Glutamatergic neuron (in vitro differentiated cells): Measurements from ENCODE around the gene FNIP2. TPM values are rescaled to one million over a fixed set of nuclear protein-coding genes. Genes with fewer than 3 reads are reported as not detected.
"Not testable (repeated sequence)": the region's sequence is repeated elsewhere in the genome, so short reads cannot be mapped to it uniquely, and the experiment has no call there.

ENCODE experiments used
- DNase-seq: peaks from one replicate; pipeline ENCODE4 v3.0.0; 2022
- H3K27ac Mint-ChIP-seq: one replicate; pipeline ENCODE4 v1.8.0; 2020; ENCODE audit warnings: mild to moderate bottlenecking, mixed read lengths, inconsistent platforms; ENCODE audit not compliant: unreplicated experiment
- H3K27me3 Mint-ChIP-seq: one replicate; pipeline ENCODE4 v1.8.0; 2020; ENCODE audit warnings: mild to moderate bottlenecking, moderate library complexity, mixed read lengths, inconsistent platforms; ENCODE audit not compliant: unreplicated experiment
- H3K36me3 Mint-ChIP-seq: one replicate; pipeline ENCODE4 v1.8.0; 2020; ENCODE audit warnings: mild to moderate bottlenecking, mixed read lengths, inconsistent platforms; ENCODE audit not compliant: unreplicated experiment
- H3K4me1 Mint-ChIP-seq: one replicate; pipeline ENCODE4 v1.8.0; 2020; ENCODE audit warnings: mild to moderate bottlenecking, low read depth, mixed read lengths, inconsistent platforms; ENCODE audit not compliant: unreplicated experiment
- H3K4me3 Mint-ChIP-seq: one replicate; pipeline ENCODE4 v1.8.0; 2020; ENCODE audit warnings: mild to moderate bottlenecking, mixed read lengths, inconsistent platforms; ENCODE audit not compliant: unreplicated experiment
- H3K9me3 Mint-ChIP-seq: one replicate; pipeline ENCODE4 v1.8.0; 2020; ENCODE audit warnings: mild to moderate bottlenecking, moderate library complexity, mixed read lengths, inconsistent platforms; ENCODE audit not compliant: unreplicated experiment
- CTCF ChIP-seq: fragments of 200-600 bp; sonication (generic); IDR thresholded peaks from one replicate; pipeline ENCODE4 v1.5.0; 2021; ENCODE audit not compliant: partially characterized antibody, unreplicated experiment
- total RNA-seq: library from RNA; stranded (reverse); fragmentation: NEBNext Ultra II Directional; extraction: Animal tissue kit (Norgen Biotek cat#: 25700); gene quantifications from one replicate; pipeline ENCODE4 v1.2.1, GENCODE V29; 2021; ENCODE audit not compliant: unreplicated experiment

FNIP2 gene
- total RNA-seq, 1 donor from 2014 or later: 53.2 TPM

DNA sequence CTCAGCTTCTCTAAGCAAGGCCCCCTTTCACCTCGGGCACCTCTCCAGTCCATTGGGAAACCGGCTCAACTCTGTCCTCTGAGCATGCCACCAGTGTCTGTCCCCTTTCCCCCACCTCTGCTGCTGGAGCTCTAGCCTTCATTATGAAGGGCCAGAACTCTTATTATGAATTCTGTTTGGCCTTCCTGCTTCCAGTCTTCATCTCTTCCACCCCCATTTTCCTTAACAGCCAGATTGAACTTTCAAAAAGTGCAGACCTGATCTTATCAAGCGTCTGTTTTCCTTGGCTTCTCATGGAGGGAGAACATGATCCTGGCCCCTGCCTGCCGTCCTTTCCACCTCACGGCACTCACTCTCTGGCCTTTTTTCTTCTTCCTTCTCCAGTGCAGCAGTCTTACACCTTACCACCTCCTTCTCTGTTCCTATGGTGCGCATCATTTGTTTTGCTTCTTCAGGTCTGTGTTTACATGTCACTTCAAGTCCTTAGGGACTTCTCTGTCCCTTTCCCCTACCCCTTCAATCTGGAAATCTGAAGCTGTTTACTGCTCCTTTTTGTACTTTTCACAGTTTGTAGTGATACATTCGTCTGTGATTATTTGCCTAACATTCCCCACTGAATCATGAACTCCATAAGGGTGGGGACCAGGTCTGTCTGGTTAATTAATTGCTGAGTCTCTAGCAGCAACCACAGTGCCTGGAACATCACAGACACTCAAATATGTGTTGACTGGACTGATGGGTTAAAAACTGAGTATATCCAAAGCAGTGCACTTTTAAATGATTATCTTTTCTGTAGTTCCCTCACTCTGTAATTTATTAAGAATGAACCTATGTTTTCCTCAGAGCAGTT, 55.8 kb downstream of the FNIP2 start:
- H3K4me3 Mint-ChIP-seq: no peak overlapping the region
- H3K27ac Mint-ChIP-seq: no peak overlapping the region
- DNase-seq: no peak
- no peaks in the 10 kb centered on the region for H3K9me3 Mint-ChIP-seq
- H3K36me3 Mint-ChIP-seq: peaks cover 5% of the 10 kb centered on the region
- no peaks in the 10 kb centered on the region for H3K27me3 Mint-ChIP-seq
- peaks cover 28% of the 10 kb centered on the region for H3K4me1 Mint-ChIP-seq
- no peak for TF ChIP-seq CTCF

- peaks cover 9% of the 10 kb centered on the region for H3K36me3 Mint-ChIP-seq
- H3K27ac Mint-ChIP-seq: no peak overlapping the region
- DNase-seq: no peak
- no peak overlapping the region for H3K4me3 Mint-ChIP-seq
- TF ChIP-seq CTCF: no peak
- H3K9me3 Mint-ChIP-seq: no peaks in the 10 kb centered on the region
- peaks cover 23% of the 10 kb centered on the region for H3K4me1 Mint-ChIP-seq
- H3K27me3 Mint-ChIP-seq: no peaks in the 10 kb centered on the region
Observed at GRCh38 chr4:158825433-158826036, 56.7 kb downstream of the FNIP2 start.

GRCh38 chr4:158826057-158826456, 57.2 kb downstream of the FNIP2 start:
- no peak for TF ChIP-seq CTCF
- no peak overlapping the region for H3K27ac Mint-ChIP-seq

DNA sequence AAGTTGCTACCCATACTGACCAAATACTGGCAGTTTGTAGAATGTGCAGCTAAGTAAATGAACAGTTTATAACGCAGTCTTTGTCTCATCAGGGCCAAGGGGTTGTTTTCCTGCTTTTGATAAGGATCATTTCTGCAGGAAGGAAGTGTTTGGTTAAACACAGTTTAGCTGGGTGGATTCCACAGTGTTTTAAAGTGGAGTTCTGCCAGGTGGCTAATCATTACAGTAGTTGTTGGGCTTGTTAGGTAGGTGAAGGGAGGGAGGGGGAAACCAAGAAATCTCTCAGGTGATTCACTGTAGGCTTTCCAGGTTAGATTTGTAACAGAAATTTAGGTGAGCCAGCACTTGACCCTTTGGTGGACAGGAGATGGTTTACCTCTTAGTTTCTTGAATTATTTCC, 58.1 kb downstream of the FNIP2 start:
- no peaks in the 10 kb centered on the region for H3K27me3 Mint-ChIP-seq
- H3K4me1 Mint-ChIP-seq: peaks cover 21% of the 10 kb centered on the region
- H3K4me3 Mint-ChIP-seq: no peak overlapping the region
- no peak for DNase-seq
- H3K9me3 Mint-ChIP-seq: no peaks in the 10 kb centered on the region
- no peak for TF ChIP-seq CTCF
- no peak overlapping the region for H3K27ac Mint-ChIP-seq
- peaks cover 9% of the 10 kb centered on the region for H3K36me3 Mint-ChIP-seq

More at GRCh38 chr4:158826057-158826456, 57.2 kb downstream of the FNIP2 start:
- no peaks in the 10 kb centered on the region for H3K27me3 Mint-ChIP-seq
- H3K36me3 Mint-ChIP-seq: peaks cover 9% of the 10 kb centered on the region
- no peak for DNase-seq
- no peak overlapping the region for H3K4me3 Mint-ChIP-seq
- H3K9me3 Mint-ChIP-seq: no peaks in the 10 kb centered on the region
- peaks cover 21% of the 10 kb centered on the region for H3K4me1 Mint-ChIP-seq

GRCh38 chr4:158827543-158827981, 58.7 kb downstream of the FNIP2 start:
- no peaks in the 10 kb centered on the region for H3K9me3 Mint-ChIP-seq
- no peak overlapping the region for H3K27ac Mint-ChIP-seq
- TF ChIP-seq CTCF: no peak
- peaks cover 9% of the 10 kb centered on the region for H3K36me3 Mint-ChIP-seq
- DNase-seq: no peak
- no peak overlapping the region for H3K4me3 Mint-ChIP-seq
- H3K27me3 Mint-ChIP-seq: no peaks in the 10 kb centered on the region
- peaks cover 21% of the 10 kb centered on the region for H3K4me1 Mint-ChIP-seq

DNA sequence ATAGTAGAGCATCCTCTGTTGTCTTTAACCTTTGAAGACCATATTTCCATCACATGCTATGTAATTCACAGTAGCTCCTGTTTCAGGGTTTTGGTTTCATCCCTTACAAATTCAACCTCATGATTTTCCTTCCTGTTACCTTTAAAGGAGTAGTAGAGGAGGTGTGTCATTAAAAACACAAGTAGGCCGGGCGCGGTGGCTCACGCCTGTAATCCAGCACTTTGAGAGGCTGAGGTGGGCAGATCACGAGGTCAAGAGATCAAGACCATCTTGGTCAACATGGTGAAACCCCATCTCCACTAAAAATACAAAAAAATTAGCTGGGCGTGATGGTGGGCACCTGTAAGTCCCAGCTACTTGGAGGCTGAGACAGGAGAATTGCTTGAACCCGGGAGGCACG, 59.3 kb downstream of the FNIP2 start:
- H3K4me1 Mint-ChIP-seq: peaks cover 21% of the 10 kb centered on the region
- not testable (repeated sequence) for DNase-seq, H3K27me3 Mint-ChIP-seq

More for the DNA sequence above, 59.3 kb downstream of the FNIP2 start:
- not testable (repeated sequence) for H3K9me3 Mint-ChIP-seq, H3K27ac Mint-ChIP-seq, H3K36me3 Mint-ChIP-seq, H3K4me3 Mint-ChIP-seq
